SH-SY5Y (cell line): ENCODE data around the gene ESRRB.

ENCODE experiments used
- GATA2 ChIP-seq: IDR thresholded peaks from 2 replicates; pipeline ENCODE4 v1.6.1; 2011; ENCODE audit warnings: mild to moderate bottlenecking, low read depth, low read length
- GATA3 ChIP-seq: IDR thresholded peaks from 2 replicates; pipeline ENCODE4 v1.6.1; 2011; ENCODE audit warnings: low read depth, mild to moderate bottlenecking, low read length, moderate library complexity

- TF ChIP-seq GATA2 (no peak), GATA3 (no peak)
Measured at GRCh38 chr14:76500011-76500410, 124.1 kb downstream of the ESRRB start.
